ENCODE results near the gene CROCC2. TPM values are rescaled to one million over a fixed set of nuclear protein-coding genes. Genes with fewer than 3 reads are reported as not detected.

Gene CROCC2
- total RNA-seq, 2 experiments from 2014 or later = not detected

GRCh38 chr2:240903191-240904060 is 2.7 kb upstream of the CROCC2 start:
- ATAC-seq (no peak), DNase-seq (no peak)
- Mint-ChIP-seq H3K9me3 (no peaks in the 10 kb centered on the region), H3K4me3 (no peak overlapping the region), H3K36me3 (ENCODE audit: low read depth) (no peaks in the 10 kb centered on the region), H3K27ac (no peak overlapping the region), H3K4me1 (ENCODE audit: low read depth) (no peaks in the 10 kb centered on the region), H3K27me3 (no peaks in the 10 kb centered on the region)
- POLR2A ChIA-PET = no interaction called here
- intact Hi-C loops (cut with micrococcal nuclease) = no loop called here
- CTCF ChIA-PET = interaction anchor here (1.0 kb wide), 1 partner anchor 11 kb away, joined by 4 read pairs; no protein-coding TSS in a partner anchor
- TF ChIP-seq CTCF (IDR thresholded peaks at IDR 0.05) = no peak

- Mint-ChIP-seq H3K9me3 (no peaks in the 10 kb centered on the region), H3K4me1 (ENCODE audit: low read depth) (no peaks in the 10 kb centered on the region), H3K27ac (no peak overlapping the region), H3K4me3 (no peak overlapping the region), H3K27me3 (no peaks in the 10 kb centered on the region), H3K36me3 (ENCODE audit: low read depth) (no peaks in the 10 kb centered on the region)
- ChIA-PET POLR2A (no interaction called here), CTCF (no interaction called here)
- no peak for DNase-seq
- intact Hi-C loops (cut with micrococcal nuclease) = no loop called here
- no peak for TF ChIP-seq CTCF (IDR thresholded peaks at IDR 0.05)
- ATAC-seq = no peak
Observed at GRCh38 chr2:240904216-240905175, 1.6 kb upstream of the CROCC2 start.

GRCh38 chr2:240905176-240905781 is 857 bp upstream of the CROCC2 start:
- Mint-ChIP-seq H3K4me3 (no peak overlapping the region), H3K9me3 (no peaks in the 10 kb centered on the region), H3K27me3 (no peaks in the 10 kb centered on the region), H3K36me3 (ENCODE audit: low read depth) (no peaks in the 10 kb centered on the region), H3K4me1 (ENCODE audit: low read depth) (no peaks in the 10 kb centered on the region), H3K27ac (no peak overlapping the region)
- no peak for TF ChIP-seq CTCF (IDR thresholded peaks at IDR 0.05)
- intact Hi-C loops (cut with micrococcal nuclease) = no loop called here
- DNase-seq (no peak), ATAC-seq (no peak)
- POLR2A ChIA-PET = no interaction called here
- CTCF ChIA-PET = no interaction called here

GRCh38 chr2:240906911-240907590 is 915 bp downstream of the CROCC2 start:
- intact Hi-C loops (cut with micrococcal nuclease) = no loop called here
- H3K27ac Mint-ChIP-seq = no peak overlapping the region
- no peak for TF ChIP-seq CTCF (IDR thresholded peaks at IDR 0.05)
- H3K36me3 Mint-ChIP-seq (ENCODE audit: low read depth) = no peaks in the 10 kb centered on the region
- DNase-seq (no peak), ATAC-seq (no peak)
- CTCF ChIA-PET = no interaction called here
- no peaks in the 10 kb centered on the region for H3K4me1 Mint-ChIP-seq (ENCODE audit: low read depth)
- no peaks in the 10 kb centered on the region for H3K9me3 Mint-ChIP-seq
- POLR2A ChIA-PET = no interaction called here
- H3K27me3 Mint-ChIP-seq = peaks cover 2% of the 10 kb centered on the region
- H3K4me3 Mint-ChIP-seq = no peak overlapping the region
